SK-N-SH (cell line): ENCODE data around the gene HOXA6. TPM values are rescaled to one million over a fixed set of nuclear protein-coding genes. Genes with fewer than 3 reads are reported as not detected.

Experiments used
- CTCF ChIA-PET: fragments of 300-600, 350-600 bp; formaldehyde crosslinking; extraction: SDS; loops from one replicate; lab custom pipeline; 2021; lab: Yijun Ruan, JAX
- POLR2A ChIA-PET: fragments of 350-600 bp; sonication (Branson Sonifier 250); formaldehyde crosslinking; extraction: SDS; loops from one replicate; lab custom pipeline; 2020; ENCODE audit warnings: antibody characterized with exemption, inconsistent platforms; lab: Yijun Ruan, JAX
- DNase-seq: peaks from one replicate; pipeline ENCODE4 v3.0.0; 2012
- H2AFZ ChIP-seq: fragments of 200-600 bp; sonication (generic); 2 replicates; pipeline ENCODE4 v1.8.1; 2016; ENCODE audit warnings: antibody characterized with exemption, mild to moderate bottlenecking, low read depth
- H3F3A ChIP-seq: fragments of 200-600 bp; sonication (generic); replicated peaks from 2 replicates; pipeline ENCODE3; 2016; ENCODE audit warnings: antibody characterized with exemption, mild to moderate bottlenecking; ENCODE audit not compliant: insufficient read depth
- H3K27ac ChIP-seq, 2 experiments: fragments of 200-500 bp in 1 of 2; fragments of 200-600 bp in 1 of 2; sonication (Bioruptor generic) in 1 of 2; sonication (generic), shearing (Covaris generic) in 1 of 2; 2 replicates each; pipeline versions ENCODE4 v1.5.1 to v1.6.1; 2014 to 2016; ENCODE audit warnings: low read depth in 2 of 2, inconsistent platforms in 1 of 2, low read length in 1 of 2, mild to moderate bottlenecking in 1 of 2, mixed read lengths in 1 of 2
- H3K27me3 ChIP-seq: fragments of 200-600 bp; sonication (generic), shearing (Covaris generic); 2 replicates; pipeline ENCODE4 v1.6.1; 2016; ENCODE audit warnings: mixed run types; ENCODE audit not compliant: insufficient read depth
- H3K36me3 ChIP-seq, 2 experiments: fragments of 200-500 bp in 1 of 2; fragments of 200-600 bp in 1 of 2; sonication (Bioruptor generic) in 1 of 2; sonication (generic) in 1 of 2; replicated peaks in 1 of 2; 2 replicates each; pipeline versions ENCODE3 to v1.5.1; 2014 to 2016; ENCODE audit warnings: low read length in 1 of 2, mild to moderate bottlenecking in 1 of 2; ENCODE audit not compliant: insufficient read depth in 2 of 2, control insufficient read depth in 1 of 2
- H3K4me1 ChIP-seq, 2 experiments: fragments of 200-500 bp in 1 of 2; fragments of 200-600 bp in 1 of 2; sonication (Bioruptor generic) in 1 of 2; sonication (generic), shearing (Covaris generic) in 1 of 2; 2 replicates each; pipeline versions ENCODE4 v1.5.1 to v1.6.1; 2014 to 2016; ENCODE audit warnings: low read depth in 1 of 2, low read length in 1 of 2, mixed run types in 1 of 2; ENCODE audit not compliant: insufficient read depth in 2 of 2, control insufficient read depth in 1 of 2
- H3K4me2 ChIP-seq: fragments of 200-600 bp; sonication (generic), shearing (Covaris generic); 2 replicates; pipeline ENCODE4 v1.6.1; 2017; ENCODE audit warnings: mixed run types
- H3K4me3 ChIP-seq, 2 experiments: fragments of 200-500 bp in 1 of 2; fragments of 200-600 bp in 1 of 2; sonication (Bioruptor generic) in 1 of 2; sonication (generic), shearing (Covaris generic) in 1 of 2; 2 replicates each; pipeline versions ENCODE4 v1.5.1 to v1.8.1; 2014 to 2016; ENCODE audit warnings: low read depth in 2 of 2, inconsistent platforms in 1 of 2, low read length in 1 of 2, mild to moderate bottlenecking in 1 of 2, mixed read lengths in 1 of 2, moderate library complexity in 1 of 2
- H3K79me2 ChIP-seq: fragments of 200-600 bp; sonication (generic); 2 replicates; pipeline ENCODE4 v1.8.1; 2017; ENCODE audit warnings: mild to moderate bottlenecking; ENCODE audit not compliant: insufficient read depth
- H3K9ac ChIP-seq: fragments of 200-600 bp; sonication (generic); 2 replicates; pipeline ENCODE4 v1.6.1; 2017; ENCODE audit warnings: mixed run types
- H3K9me2 ChIP-seq: fragments of 200-600 bp; sonication (generic); 2 replicates; pipeline ENCODE4 v1.6.1; 2017; ENCODE audit warnings: mixed run types
- H3K9me3 ChIP-seq: fragments of 200-600 bp; sonication (generic); 2 replicates; pipeline ENCODE4 v1.6.1; 2017; ENCODE audit warnings: mixed run types, mild to moderate bottlenecking, moderate library complexity
- H4K20me1 ChIP-seq: fragments of 200-600 bp; sonication (generic); 2 replicates; pipeline ENCODE4 v1.6.1; 2017; ENCODE audit warnings: mild to moderate bottlenecking, mixed run types; ENCODE audit not compliant: insufficient read depth
- TEAD4 ChIP-seq: IDR thresholded peaks from 2 replicates; pipeline ENCODE4 v1.4.0; 2012; ENCODE audit warnings: mild to moderate bottlenecking, borderline replicate concordance; ENCODE audit not compliant: insufficient read depth
- WGBS: methylation state at CpG from one replicate; pipeline ENCODE4 v1.1.6; 2017; ENCODE audit warnings: low lambda C conversion rate; 5-methylcytosine and 5-hydroxymethylcytosine counted together
- polyA plus RNA-seq, 3 experiments: library from polyadenylated mRNA; depleted of rRNA; stranded (reverse); fragments of >200 nt; gene quantifications; 2 replicates each; pipeline ENCODE4 v1.2.3, GENCODE V29; 2012
- TF ChIP-seq, protein P1 (sequence below): fragments of 150-350 bp; IDR thresholded peaks from 2 replicates; pipeline ENCODE4 v1.6.1; 2017; ENCODE audit warnings: antibody characterized with exemption, low read length, low read depth, borderline replicate concordance
- TF ChIP-seq, protein P2 (sequence below): IDR thresholded peaks from 2 replicates; pipeline ENCODE4 v1.4.0; 2012; ENCODE audit warnings: low read depth, borderline replicate concordance
- TF ChIP-seq, protein P3 (sequence below): fragments of 200-600 bp; sonication (generic); IDR thresholded peaks from 2 replicates; pipeline ENCODE4 v1.6.1; 2017; ENCODE audit warnings: antibody characterized with exemption, mild to moderate bottlenecking, moderate library complexity

HOXA6 gene
- polyA plus RNA-seq, 1 of the 3 experiments (the other 2 are of a cell fraction) = not detected

DNA sequence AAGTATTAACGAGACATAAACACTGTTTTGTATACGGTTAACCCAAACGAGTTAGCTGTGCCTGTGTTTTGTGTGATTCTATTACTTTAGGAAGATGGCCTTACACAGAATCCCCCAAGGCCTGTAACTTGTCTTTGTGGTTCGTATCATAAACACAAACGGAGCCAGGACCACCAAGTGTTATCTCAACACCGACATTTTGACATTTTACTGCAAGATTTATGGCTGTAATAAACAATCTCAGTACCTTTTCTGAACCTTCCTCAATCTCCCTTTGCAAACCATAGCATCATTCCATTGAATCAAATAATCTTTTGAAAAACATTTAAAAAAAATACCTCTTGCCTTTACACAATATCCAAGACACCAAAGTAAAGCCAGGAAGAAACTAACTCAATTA is 14.6 kb downstream of the HOXA6 start:
- Histone ChIP-seq H3K4me3 (no peak overlapping the region), H4K20me1 (no peaks in the 10 kb centered on the region), H3F3A (no peaks in the 10 kb centered on the region), H2AFZ (no peak overlapping the region), H3K9me3 (no peaks in the 10 kb centered on the region), H3K4me2 (no peak overlapping the region), H3K27ac (no peak overlapping the region), H3K79me2 (no peaks in the 10 kb centered on the region), H3K9ac (no peak overlapping the region), H3K36me3 (no peaks in the 10 kb centered on the region), H3K9me2 (no peaks in the 10 kb centered on the region), H3K4me1 (peaks cover 0 to 4% of the 10 kb centered on the region in 2 experiments; a peak in 1 of 4 replicates), H3K27me3 (peaks cover 92% of the 10 kb centered on the region)
- 10% methylated on average over 6 of the region's 6 CpGs for WGBS
- no peak for DNase-seq
- ChIA-PET POLR2A (no interaction called here), CTCF (interaction anchor here (0.6 to 5.8 kb wide), 4 partner anchors 11 to 446 kb away, joined by 3 to 36 read pairs (median 4); partner anchors contain the start of gene HOXA5)
- TF ChIP-seq, protein P1, sequence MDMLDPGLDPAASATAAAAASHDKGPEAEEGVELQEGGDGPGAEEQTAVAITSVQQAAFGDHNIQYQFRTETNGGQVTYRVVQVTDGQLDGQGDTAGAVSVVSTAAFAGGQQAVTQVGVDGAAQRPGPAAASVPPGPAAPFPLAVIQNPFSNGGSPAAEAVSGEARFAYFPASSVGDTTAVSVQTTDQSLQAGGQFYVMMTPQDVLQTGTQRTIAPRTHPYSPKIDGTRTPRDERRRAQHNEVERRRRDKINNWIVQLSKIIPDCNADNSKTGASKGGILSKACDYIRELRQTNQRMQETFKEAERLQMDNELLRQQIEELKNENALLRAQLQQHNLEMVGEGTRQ = no peak
- TF ChIP-seq TEAD4 = no peak

DNA sequence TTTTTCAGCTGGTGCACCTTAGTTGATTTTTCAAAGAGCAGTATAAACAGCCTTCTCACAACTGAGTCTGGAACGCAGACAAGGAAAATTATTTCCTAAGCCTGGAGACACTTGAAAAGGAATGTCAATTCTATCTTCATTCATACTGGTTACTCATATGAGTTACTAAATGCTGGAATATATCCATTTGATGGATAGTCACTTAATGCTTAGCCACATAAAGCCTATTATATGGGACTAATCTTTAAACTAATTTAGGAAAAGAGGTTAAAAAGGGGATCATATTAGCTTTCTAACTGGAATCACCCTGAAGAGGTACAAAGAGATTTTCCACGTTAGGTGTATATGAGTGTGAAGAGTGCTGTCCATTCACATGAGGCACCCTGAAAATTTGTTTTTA is 15.4 kb downstream of the HOXA6 start:
- DNase-seq = no peak
- H4K20me1 ChIP-seq = no peaks in the 10 kb centered on the region
- peaks cover 90% of the 10 kb centered on the region for H3K27me3 ChIP-seq
- H3K36me3 ChIP-seq = no peaks in the 10 kb centered on the region
- no peak overlapping the region for H2AFZ ChIP-seq
- no peak overlapping the region for H3K4me2 ChIP-seq
- no peaks in the 10 kb centered on the region for H3K9me2 ChIP-seq
- H3K27ac ChIP-seq = no peak overlapping the region
- H3F3A ChIP-seq = no peaks in the 10 kb centered on the region
- H3K4me3 ChIP-seq = no peak overlapping the region
- POLR2A ChIA-PET = no interaction called here
- H3K9ac ChIP-seq = no peak overlapping the region
- H3K79me2 ChIP-seq = no peaks in the 10 kb centered on the region
- CTCF ChIA-PET = interaction anchor here (0.9 to 5.8 kb wide), 8 partner anchors 10 to 278 kb away, joined by 3 to 36 read pairs (median 4); partner anchors contain the start of gene HOXA5
- 6% methylated on average over 2 of the region's 2 CpGs for WGBS
- peaks cover 0 to 4% of the 10 kb centered on the region in 2 experiments; a peak in 1 of 4 replicates for H3K4me1 ChIP-seq
- H3K9me3 ChIP-seq = no peaks in the 10 kb centered on the region
- TF ChIP-seq, protein P2, sequence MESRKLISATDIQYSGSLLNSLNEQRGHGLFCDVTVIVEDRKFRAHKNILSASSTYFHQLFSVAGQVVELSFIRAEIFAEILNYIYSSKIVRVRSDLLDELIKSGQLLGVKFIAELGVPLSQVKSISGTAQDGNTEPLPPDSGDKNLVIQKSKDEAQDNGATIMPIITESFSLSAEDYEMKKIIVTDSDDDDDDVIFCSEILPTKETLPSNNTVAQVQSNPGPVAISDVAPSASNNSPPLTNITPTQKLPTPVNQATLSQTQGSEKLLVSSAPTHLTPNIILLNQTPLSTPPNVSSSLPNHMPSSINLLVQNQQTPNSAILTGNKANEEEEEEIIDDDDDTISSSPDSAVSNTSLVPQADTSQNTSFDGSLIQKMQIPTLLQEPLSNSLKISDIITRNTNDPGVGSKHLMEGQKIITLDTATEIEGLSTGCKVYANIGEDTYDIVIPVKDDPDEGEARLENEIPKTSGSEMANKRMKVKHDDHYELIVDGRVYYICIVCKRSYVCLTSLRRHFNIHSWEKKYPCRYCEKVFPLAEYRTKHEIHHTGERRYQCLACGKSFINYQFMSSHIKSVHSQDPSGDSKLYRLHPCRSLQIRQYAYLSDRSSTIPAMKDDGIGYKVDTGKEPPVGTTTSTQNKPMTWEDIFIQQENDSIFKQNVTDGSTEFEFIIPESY = no peak
- TF ChIP-seq, protein P3, sequence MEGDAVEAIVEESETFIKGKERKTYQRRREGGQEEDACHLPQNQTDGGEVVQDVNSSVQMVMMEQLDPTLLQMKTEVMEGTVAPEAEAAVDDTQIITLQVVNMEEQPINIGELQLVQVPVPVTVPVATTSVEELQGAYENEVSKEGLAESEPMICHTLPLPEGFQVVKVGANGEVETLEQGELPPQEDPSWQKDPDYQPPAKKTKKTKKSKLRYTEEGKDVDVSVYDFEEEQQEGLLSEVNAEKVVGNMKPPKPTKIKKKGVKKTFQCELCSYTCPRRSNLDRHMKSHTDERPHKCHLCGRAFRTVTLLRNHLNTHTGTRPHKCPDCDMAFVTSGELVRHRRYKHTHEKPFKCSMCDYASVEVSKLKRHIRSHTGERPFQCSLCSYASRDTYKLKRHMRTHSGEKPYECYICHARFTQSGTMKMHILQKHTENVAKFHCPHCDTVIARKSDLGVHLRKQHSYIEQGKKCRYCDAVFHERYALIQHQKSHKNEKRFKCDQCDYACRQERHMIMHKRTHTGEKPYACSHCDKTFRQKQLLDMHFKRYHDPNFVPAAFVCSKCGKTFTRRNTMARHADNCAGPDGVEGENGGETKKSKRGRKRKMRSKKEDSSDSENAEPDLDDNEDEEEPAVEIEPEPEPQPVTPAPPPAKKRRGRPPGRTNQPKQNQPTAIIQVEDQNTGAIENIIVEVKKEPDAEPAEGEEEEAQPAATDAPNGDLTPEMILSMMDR = no peak
